ENCODE measurements around the gene ARVCF. TPM values are rescaled to one million over a fixed set of nuclear protein-coding genes. Genes with fewer than 3 reads are reported as not detected.

The ARVCF gene
- total and polyA plus RNA-seq, 2 donors (not counting 3 experiments of a cell fraction or from before 2014, with no cell fraction given) = 81.3 to 105 TPM

DNA sequence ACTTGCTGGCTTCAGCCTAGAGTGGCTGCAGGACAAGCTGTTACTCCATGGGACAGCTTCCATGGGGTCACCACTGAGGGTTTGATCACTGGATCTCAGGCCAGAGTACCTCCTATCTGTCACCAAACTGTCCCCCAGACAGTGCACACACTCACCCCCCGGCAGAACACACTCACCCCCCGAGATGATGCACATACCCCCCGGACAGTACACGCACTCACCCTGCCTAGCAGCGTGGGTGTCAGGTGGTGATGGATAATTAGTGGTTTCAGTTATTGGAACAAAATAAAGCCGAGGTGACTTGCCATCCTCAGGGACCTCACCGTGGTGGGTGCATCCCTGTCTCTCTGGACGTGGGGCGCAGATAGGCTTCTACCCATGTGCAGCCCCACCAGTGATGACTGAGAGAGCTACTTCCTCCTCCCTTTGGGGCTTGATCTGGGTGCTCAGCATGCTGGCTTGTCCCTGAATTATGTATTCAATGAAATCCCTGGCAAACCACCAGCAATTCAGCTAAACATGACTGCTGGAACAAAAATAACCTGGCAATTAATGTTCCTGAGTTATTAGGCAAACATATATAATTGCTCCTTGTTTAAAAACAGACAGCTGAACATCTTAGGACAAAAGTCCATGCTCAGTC is 23.2 kb upstream of the ARVCF start:
- Histone ChIP-seq H3K4me1 (ENCODE audit: control insufficient read depth, extremely low read depth, insufficient read depth, low read length) (no peaks in the 10 kb centered on the region), H3K9ac (replicated peaks; ENCODE audit: extremely low read depth, insufficient read depth, low read length) (no peak overlapping the region), H3K79me2 (ENCODE audit: control insufficient read depth, insufficient read depth, low read length) (no peaks in the 10 kb centered on the region), H3K4me2 (ENCODE audit: insufficient read depth, low read length) (no peak overlapping the region), H3K9me1 (replicated peaks; ENCODE audit: control insufficient read depth, extremely low read depth, insufficient read depth, low read length) (no peaks in the 10 kb centered on the region), H2AFZ (ENCODE audit: low read depth, low read length) (no peak overlapping the region), H3K27me3 (ENCODE audit: control insufficient read depth in 2 of 2, insufficient read depth in 2 of 2, low read length in 2 of 2) (no peaks in the 10 kb centered on the region), H3K36me3 (ENCODE audit: control insufficient read depth in 2 of 2, extremely low read depth in 1 of 2, insufficient read depth in 2 of 2, low read length in 2 of 2) (peaks cover 0 to 19% of the 10 kb centered on the region in 2 experiments), H3K9me3 (replicated peaks; ENCODE audit: control insufficient read depth, insufficient read depth, low read length) (no peaks in the 10 kb centered on the region), H3K27ac (ENCODE audit: insufficient read depth, low read depth, low read length) (no peak overlapping the region), H4K20me1 (replicated peaks; ENCODE audit: control insufficient read depth, extremely low read depth, insufficient read depth, low read length) (no peaks in the 10 kb centered on the region), H3K4me3 (replicated peaks in 1 of 3; ENCODE audit: insufficient read depth in 1 of 3, low read depth in 1 of 3, low read length in 3 of 3) (no peak overlapping the region)
- CTCF ChIA-PET = interaction anchor here (0.6 kb wide), 1 partner anchor 20 kb away, joined by 3 read pairs; no protein-coding TSS in a partner anchor
- dilution Hi-C loops (cut with MboI; ENCODE audit: extremely low pct_ligation_motif_present, low sequenced_read_pairs) = no loop called here
- no peak for TF ChIP-seq POLR2AphosphoS5 (IDR thresholded peaks at IDR 0.05; ENCODE audit: insufficient read depth, low read depth, low read length)
- TF ChIP-seq, protein P1, sequence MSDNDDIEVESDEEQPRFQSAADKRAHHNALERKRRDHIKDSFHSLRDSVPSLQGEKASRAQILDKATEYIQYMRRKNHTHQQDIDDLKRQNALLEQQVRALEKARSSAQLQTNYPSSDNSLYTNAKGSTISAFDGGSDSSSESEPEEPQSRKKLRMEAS (IDR thresholded peaks at IDR 0.05; ENCODE audit: insufficient read depth, insufficient read length) = no peak
- TF ChIP-seq EZH2 (IDR thresholded peaks at IDR 0.05; ENCODE audit: borderline replicate concordance, low read depth, low read length, severe bottlenecking) = no peak
- TF ChIP-seq GATA2 (IDR thresholded peaks at IDR 0.05; ENCODE audit: insufficient read depth, insufficient read length, low read depth, low read length) = no peak
- no peak for TF ChIP-seq JUN (IDR thresholded peaks at IDR 0.05; ENCODE audit: borderline replicate concordance, insufficient read depth, insufficient read length, low read depth)
- no peak for TF ChIP-seq MYC (IDR thresholded peaks at IDR 0.05; ENCODE audit: low read depth, low read length)
- TF ChIP-seq, protein P2, sequence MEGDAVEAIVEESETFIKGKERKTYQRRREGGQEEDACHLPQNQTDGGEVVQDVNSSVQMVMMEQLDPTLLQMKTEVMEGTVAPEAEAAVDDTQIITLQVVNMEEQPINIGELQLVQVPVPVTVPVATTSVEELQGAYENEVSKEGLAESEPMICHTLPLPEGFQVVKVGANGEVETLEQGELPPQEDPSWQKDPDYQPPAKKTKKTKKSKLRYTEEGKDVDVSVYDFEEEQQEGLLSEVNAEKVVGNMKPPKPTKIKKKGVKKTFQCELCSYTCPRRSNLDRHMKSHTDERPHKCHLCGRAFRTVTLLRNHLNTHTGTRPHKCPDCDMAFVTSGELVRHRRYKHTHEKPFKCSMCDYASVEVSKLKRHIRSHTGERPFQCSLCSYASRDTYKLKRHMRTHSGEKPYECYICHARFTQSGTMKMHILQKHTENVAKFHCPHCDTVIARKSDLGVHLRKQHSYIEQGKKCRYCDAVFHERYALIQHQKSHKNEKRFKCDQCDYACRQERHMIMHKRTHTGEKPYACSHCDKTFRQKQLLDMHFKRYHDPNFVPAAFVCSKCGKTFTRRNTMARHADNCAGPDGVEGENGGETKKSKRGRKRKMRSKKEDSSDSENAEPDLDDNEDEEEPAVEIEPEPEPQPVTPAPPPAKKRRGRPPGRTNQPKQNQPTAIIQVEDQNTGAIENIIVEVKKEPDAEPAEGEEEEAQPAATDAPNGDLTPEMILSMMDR (IDR thresholded peaks at IDR 0.05; ENCODE audit: extremely low read depth in 1 of 2, insufficient read depth in 1 of 2, low read depth in 1 of 2, low read length in 2 of 2) = no peak
- TF ChIP-seq FOS (IDR thresholded peaks at IDR 0.05; ENCODE audit: borderline replicate concordance, insufficient read depth, low read length) = no peak
- TF ChIP-seq POLR2A (IDR thresholded peaks at IDR 0.05; ENCODE audit: low read depth, low read length) = no peak
- intact Hi-C loops (cut with micrococcal nuclease) = no loop called here
- DNase-seq (ENCODE audit: low read depth, low spot score) (no peak), FAIRE-seq (no peak)
- no TSS peak for BruUV-seq (replicated peaks)
- POLR2A ChIA-PET = no interaction called here

Data from endothelial cell of umbilical vein (primary cell).